ENCODE measurements around the gene EVL. TPM values are rescaled to one million over a fixed set of nuclear protein-coding genes. Genes with fewer than 3 reads are reported as not detected.

The EVL gene
- total and polyA plus RNA-seq, 2 donors (not counting 3 experiments of a cell fraction or from before 2014, with no cell fraction given) = 34.6 to 62.5 TPM

GRCh38 chr14:100119251-100119650 lies 54.0 kb downstream of the EVL start:
- Histone ChIP-seq H3K9me3 (replicated peaks; ENCODE audit: control insufficient read depth, insufficient read depth, low read length) (no peaks in the 10 kb centered on the region), H3K36me3 (ENCODE audit: control insufficient read depth in 2 of 2, extremely low read depth in 1 of 2, insufficient read depth in 2 of 2, low read length in 2 of 2) (peaks cover 0 to 2% of the 10 kb centered on the region in 2 experiments), H3K9me1 (replicated peaks; ENCODE audit: control insufficient read depth, extremely low read depth, insufficient read depth, low read length) (no peaks in the 10 kb centered on the region), H3K4me1 (ENCODE audit: control insufficient read depth, extremely low read depth, insufficient read depth, low read length) (no peaks in the 10 kb centered on the region), H3K9ac (replicated peaks; ENCODE audit: extremely low read depth, insufficient read depth, low read length) (no peak overlapping the region), H3K4me2 (ENCODE audit: insufficient read depth, low read length) (no peak overlapping the region), H3K27ac (ENCODE audit: insufficient read depth, low read depth, low read length) (no peak overlapping the region), H2AFZ (ENCODE audit: low read depth, low read length) (no peak overlapping the region), H3K79me2 (ENCODE audit: control insufficient read depth, insufficient read depth, low read length) (no peaks in the 10 kb centered on the region), H4K20me1 (replicated peaks; ENCODE audit: control insufficient read depth, extremely low read depth, insufficient read depth, low read length) (no peaks in the 10 kb centered on the region), H3K4me3 (replicated peaks in 1 of 3; ENCODE audit: insufficient read depth in 1 of 3, low read depth in 1 of 3, low read length in 3 of 3) (no peak overlapping the region), H3K27me3 (ENCODE audit: control insufficient read depth in 2 of 2, insufficient read depth in 2 of 2, low read length in 2 of 2) (no peaks in the 10 kb centered on the region)
- dilution Hi-C loops (cut with MboI; ENCODE audit: extremely low pct_ligation_motif_present, low sequenced_read_pairs) (no loop called here), intact Hi-C loops (cut with micrococcal nuclease) (no loop called here)
- DNase-seq (ENCODE audit: low read depth, low spot score) (no peak), FAIRE-seq (no peak)
- POLR2A ChIA-PET = no interaction called here
- TF ChIP-seq MYC (IDR thresholded peaks at IDR 0.05; ENCODE audit: low read depth, low read length) = no peak
- TF ChIP-seq CTCF (IDR thresholded peaks at IDR 0.05; ENCODE audit: extremely low read depth in 1 of 2, insufficient read depth in 1 of 2, low read depth in 1 of 2, low read length in 2 of 2) = no peak
- TF ChIP-seq EZH2 (IDR thresholded peaks at IDR 0.05; ENCODE audit: borderline replicate concordance, low read depth, low read length, severe bottlenecking) = no peak
- no peak for TF ChIP-seq MAX (IDR thresholded peaks at IDR 0.05; ENCODE audit: insufficient read depth, insufficient read length)
- TF ChIP-seq FOS (IDR thresholded peaks at IDR 0.05; ENCODE audit: borderline replicate concordance, insufficient read depth, low read length) = no peak
- TF ChIP-seq POLR2A (IDR thresholded peaks at IDR 0.05; ENCODE audit: low read depth, low read length) = no peak
- TF ChIP-seq GATA2 (IDR thresholded peaks at IDR 0.05; ENCODE audit: insufficient read depth, insufficient read length, low read depth, low read length) = no peak
- no peak for TF ChIP-seq JUN (IDR thresholded peaks at IDR 0.05; ENCODE audit: borderline replicate concordance, insufficient read depth, insufficient read length, low read depth)
- no peak for TF ChIP-seq POLR2AphosphoS5 (IDR thresholded peaks at IDR 0.05; ENCODE audit: insufficient read depth, low read depth, low read length)
- no TSS peak for BruUV-seq (replicated peaks)
- CTCF ChIA-PET = interaction anchor here (1.5 to 2.9 kb wide), 3 partner anchors 11 to 172 kb away, joined by 3 to 15 read pairs (median 6); no protein-coding TSS in a partner anchor

Measured in endothelial cell of umbilical vein (primary cell).